Measurements from ENCODE around the gene INVS. TPM values are rescaled to one million over a fixed set of nuclear protein-coding genes. Genes with fewer than 3 reads are reported as not detected.

Gene INVS
- total and polyA plus RNA-seq, 2 donors (not counting 3 experiments of a cell fraction or from before 2014, with no cell fraction given), result 8.5 to 17.9 TPM

- no peaks in the 10 kb centered on the region for H4K20me1 ChIP-seq (replicated peaks; ENCODE audit: control insufficient read depth, extremely low read depth, insufficient read depth, low read length)
- no peak overlapping the region for H3K4me3 ChIP-seq (replicated peaks in 1 of 3; ENCODE audit: insufficient read depth in 1 of 3, low read depth in 1 of 3, low read length in 3 of 3)
- H3K9me3 ChIP-seq (replicated peaks; ENCODE audit: control insufficient read depth, insufficient read depth, low read length), result no peaks in the 10 kb centered on the region
- peak; percentile 35 for DNase-seq (ENCODE audit: low read depth, low spot score)
- H3K9me1 ChIP-seq (replicated peaks; ENCODE audit: control insufficient read depth, extremely low read depth, insufficient read depth, low read length), result no peaks in the 10 kb centered on the region
- no peaks in the 10 kb centered on the region for H3K27me3 ChIP-seq (ENCODE audit: control insufficient read depth in 2 of 2, insufficient read depth in 2 of 2, low read length in 2 of 2)
- dilution Hi-C loops (cut with MboI; ENCODE audit: extremely low pct_ligation_motif_present, low sequenced_read_pairs), result no loop called here
- no peaks in the 10 kb centered on the region for H3K79me2 ChIP-seq (ENCODE audit: control insufficient read depth, insufficient read depth, low read length)
- peak; percentile 12 for FAIRE-seq
- CTCF ChIA-PET, result interaction anchor here (0.6 to 1.9 kb wide), 6 partner anchors 8 to 155 kb away, joined by 3 to 5 read pairs (median 3); no protein-coding TSS in a partner anchor
- POLR2A ChIA-PET, result no interaction called here
- BruUV-seq (replicated peaks), result no TSS peak
- H3K4me1 ChIP-seq (ENCODE audit: control insufficient read depth, extremely low read depth, insufficient read depth, low read length), result peaks cover 8% of the 10 kb centered on the region
- H3K9ac ChIP-seq (replicated peaks; ENCODE audit: extremely low read depth, insufficient read depth, low read length), result no peak overlapping the region
- intact Hi-C loops (cut with micrococcal nuclease), result no loop called here
- no peak overlapping the region for H2AFZ ChIP-seq (ENCODE audit: low read depth, low read length)
- no peak overlapping the region for H3K27ac ChIP-seq (ENCODE audit: insufficient read depth, low read depth, low read length)
- no peaks in the 10 kb centered on the region for H3K36me3 ChIP-seq (ENCODE audit: control insufficient read depth in 2 of 2, extremely low read depth in 1 of 2, insufficient read depth in 2 of 2, low read length in 2 of 2)
- no peak overlapping the region for H3K4me2 ChIP-seq (ENCODE audit: insufficient read depth, low read length)
- TF ChIP-seq EZH2 (IDR thresholded peaks at IDR 0.05; ENCODE audit: borderline replicate concordance, low read depth, low read length, severe bottlenecking), result no peak
- TF ChIP-seq GATA2 (IDR thresholded peaks at IDR 0.05; ENCODE audit: insufficient read depth, insufficient read length, low read depth, low read length), result no peak
- no peak for TF ChIP-seq MAX (IDR thresholded peaks at IDR 0.05; ENCODE audit: insufficient read depth, insufficient read length)
- TF ChIP-seq FOS (IDR thresholded peaks at IDR 0.05; ENCODE audit: borderline replicate concordance, insufficient read depth, low read length), result peak; percentile 35
- TF ChIP-seq POLR2AphosphoS5 (IDR thresholded peaks at IDR 0.05; ENCODE audit: insufficient read depth, low read depth, low read length), result no peak
These were observed 71.0 kb downstream of the INVS start for GRCh38 chr9:100170085-100170484.

- ChIA-PET POLR2A (no interaction called here), CTCF (interaction anchor here (1.0 to 1.4 kb wide), 3 partner anchors 8 to 154 kb away, joined by 3 read pairs; no protein-coding TSS in a partner anchor)
- no TSS peak for BruUV-seq (replicated peaks)
- Histone ChIP-seq H3K27me3 (ENCODE audit: control insufficient read depth in 2 of 2, insufficient read depth in 2 of 2, low read length in 2 of 2) (no peaks in the 10 kb centered on the region), H3K4me2 (ENCODE audit: insufficient read depth, low read length) (no peak overlapping the region), H3K9ac (replicated peaks; ENCODE audit: extremely low read depth, insufficient read depth, low read length) (no peak overlapping the region), H4K20me1 (replicated peaks; ENCODE audit: control insufficient read depth, extremely low read depth, insufficient read depth, low read length) (no peaks in the 10 kb centered on the region), H3K79me2 (ENCODE audit: control insufficient read depth, insufficient read depth, low read length) (no peaks in the 10 kb centered on the region), H3K36me3 (ENCODE audit: control insufficient read depth in 2 of 2, extremely low read depth in 1 of 2, insufficient read depth in 2 of 2, low read length in 2 of 2) (no peaks in the 10 kb centered on the region), H3K27ac (ENCODE audit: insufficient read depth, low read depth, low read length) (no peak overlapping the region), H3K4me3 (replicated peaks in 1 of 3; ENCODE audit: insufficient read depth in 1 of 3, low read depth in 1 of 3, low read length in 3 of 3) (no peak overlapping the region), H3K9me3 (replicated peaks; ENCODE audit: control insufficient read depth, insufficient read depth, low read length) (no peaks in the 10 kb centered on the region), H3K9me1 (replicated peaks; ENCODE audit: control insufficient read depth, extremely low read depth, insufficient read depth, low read length) (no peaks in the 10 kb centered on the region), H2AFZ (ENCODE audit: low read depth, low read length) (no peak overlapping the region), H3K4me1 (ENCODE audit: control insufficient read depth, extremely low read depth, insufficient read depth, low read length) (peaks cover 8% of the 10 kb centered on the region)
- DNase-seq (ENCODE audit: low read depth, low spot score), result no peak
- TF ChIP-seq JUN (IDR thresholded peaks at IDR 0.05; ENCODE audit: borderline replicate concordance, insufficient read depth, insufficient read length, low read depth), result no peak
- no peak for TF ChIP-seq MAX (IDR thresholded peaks at IDR 0.05; ENCODE audit: insufficient read depth, insufficient read length)
- no peak for TF ChIP-seq POLR2AphosphoS5 (IDR thresholded peaks at IDR 0.05; ENCODE audit: insufficient read depth, low read depth, low read length)
- TF ChIP-seq MYC (IDR thresholded peaks at IDR 0.05; ENCODE audit: low read depth, low read length), result no peak
- TF ChIP-seq GATA2 (IDR thresholded peaks at IDR 0.05; ENCODE audit: insufficient read depth, insufficient read length, low read depth, low read length), result no peak
- no peak for TF ChIP-seq EZH2 (IDR thresholded peaks at IDR 0.05; ENCODE audit: borderline replicate concordance, low read depth, low read length, severe bottlenecking)
- no peak for TF ChIP-seq POLR2A (IDR thresholded peaks at IDR 0.05; ENCODE audit: low read depth, low read length)
- no peak for TF ChIP-seq CTCF (IDR thresholded peaks at IDR 0.05; ENCODE audit: extremely low read depth in 1 of 2, insufficient read depth in 1 of 2, low read depth in 1 of 2, low read length in 2 of 2)
- no peak for TF ChIP-seq FOS (IDR thresholded peaks at IDR 0.05; ENCODE audit: borderline replicate concordance, insufficient read depth, low read length)
- no peak for FAIRE-seq
- dilution Hi-C loops (cut with MboI; ENCODE audit: extremely low pct_ligation_motif_present, low sequenced_read_pairs), result no loop called here
- intact Hi-C loops (cut with micrococcal nuclease), result no loop called here
These were observed 71.5 kb downstream of the INVS start for GRCh38 chr9:100170556-100170955.
